Kidney epithelial cell (primary cell): ENCODE measurements around the gene NTM. TPM values are rescaled to one million over a fixed set of nuclear protein-coding genes. Genes with fewer than 3 reads are reported as not detected.
A peak's percentile ranks its signal among the peaks of the same experiment; 100 is the strongest.
"Not testable (repeated sequence)": the region's sequence is repeated elsewhere in the genome, so short reads cannot be mapped to it uniquely, and the experiment has no call there.

Source experiments
- DNase-seq: peaks from one replicate; pipeline ENCODE4 v3.0.0-alpha.2; 2010; ENCODE audit warnings: low read depth
- H3K27me3 ChIP-seq: 2 replicates; pipeline ENCODE4 v1.6.0; 2011; ENCODE audit warnings: low read length; ENCODE audit not compliant: control insufficient read depth, insufficient read depth
- H3K36me3 ChIP-seq: 2 replicates; pipeline ENCODE4 v1.5.1; 2011; ENCODE audit warnings: low read length; ENCODE audit not compliant: control insufficient read depth, insufficient read depth
- H3K4me3 ChIP-seq: 2 replicates; pipeline ENCODE4 v1.5.1; 2011; ENCODE audit warnings: low read depth, mild to moderate bottlenecking, control low read depth, low read length
- CTCF ChIP-seq: IDR thresholded peaks from 2 replicates; pipeline ENCODE4 v1.5.1; 2011; ENCODE audit warnings: mild to moderate bottlenecking, moderate library complexity, low read length, control low read depth, inconsistent platforms; ENCODE audit not compliant: insufficient read depth, poor library complexity, severe bottlenecking
- total RNA-seq: library from RNA; depleted of rRNA; stranded (reverse); fragments of >200 nt; gene quantifications from 2 replicates; pipeline ENCODE4 v1.2.3, GENCODE V29; 2015

Gene NTM
- total RNA-seq, 1 donor from 2014 or later: 111 TPM

- no peaks in the 10 kb centered on the region for H3K36me3 ChIP-seq
- no peaks in the 10 kb centered on the region for H3K27me3 ChIP-seq
- H3K4me3 ChIP-seq: peak overlapping the region; percentile 71
- TF ChIP-seq CTCF: no peak
- DNase-seq: no peak
Measured at GRCh38 chr11:131910523-131911387, 540.3 kb downstream of the NTM start.

GRCh38 chr11:131911388-131912032 lies 541.1 kb downstream of the NTM start:
- DNase-seq, H3K27me3 ChIP-seq, H3K36me3 ChIP-seq: not testable (repeated sequence)
- H3K4me3 ChIP-seq: peak overlapping the region; percentile 71
- TF ChIP-seq CTCF: peak; percentile 54

DNA sequence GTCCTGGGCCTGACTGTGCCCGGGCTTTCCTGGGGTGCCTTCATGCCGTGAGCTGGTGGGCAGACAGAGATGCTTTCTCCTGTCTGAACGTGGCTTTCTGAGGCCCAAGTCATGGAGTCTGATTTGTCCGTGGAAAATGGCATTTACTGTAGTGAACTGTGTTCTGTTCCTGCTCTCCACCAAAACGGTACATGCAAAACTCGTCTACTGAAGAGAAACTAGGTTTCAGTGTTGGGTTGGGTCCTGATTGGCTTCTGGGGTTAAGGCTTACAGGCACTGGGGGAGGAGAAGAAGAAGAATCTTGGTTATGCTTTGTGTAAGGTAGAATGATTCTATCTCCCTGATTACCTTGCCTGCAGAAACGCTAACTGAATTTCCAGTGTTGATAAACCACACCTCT lies 541.7 kb downstream of the NTM start:
- Histone ChIP-seq H3K36me3 (no peaks in the 10 kb centered on the region), H3K27me3 (no peaks in the 10 kb centered on the region), H3K4me3 (peak overlapping the region; percentile 71)
- TF ChIP-seq CTCF: no peak
- no peak for DNase-seq

DNA sequence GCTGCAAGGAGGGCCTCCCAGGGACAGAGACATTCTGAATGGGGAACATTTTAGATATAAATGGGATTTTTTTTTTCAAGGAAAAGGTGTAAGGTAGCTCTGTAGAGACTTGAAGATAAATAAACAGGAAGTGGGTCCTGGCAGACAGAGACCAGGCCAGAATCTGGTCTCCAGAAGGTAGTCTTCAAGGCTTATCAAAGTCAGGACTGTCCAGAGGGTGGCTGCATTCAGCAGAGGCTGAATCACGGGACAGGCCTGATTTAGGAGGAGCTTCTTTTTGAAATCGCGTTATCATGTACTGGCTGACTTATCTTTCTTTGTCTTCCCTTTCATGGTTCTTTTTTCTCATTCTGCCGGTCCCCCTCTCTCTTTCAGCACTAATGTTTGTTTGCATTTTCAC lies 542.9 kb downstream of the NTM start:
- no peak for DNase-seq
- no peak for TF ChIP-seq CTCF
- no peak overlapping the region for H3K4me3 ChIP-seq
- no peaks in the 10 kb centered on the region for H3K36me3 ChIP-seq
- H3K27me3 ChIP-seq: no peaks in the 10 kb centered on the region

GRCh38 chr11:131914361-131914774 lies 544.0 kb downstream of the NTM start:
- peak; percentile 38 for TF ChIP-seq CTCF
- no peak for DNase-seq
- no peak overlapping the region for H3K4me3 ChIP-seq
- no peaks in the 10 kb centered on the region for H3K36me3 ChIP-seq
- H3K27me3 ChIP-seq: no peaks in the 10 kb centered on the region
